ENCODE data around the gene SMO. TPM values are rescaled to one million over a fixed set of nuclear protein-coding genes. Genes with fewer than 3 reads are reported as not detected.

The SMO gene
- total RNA-seq, 2 donors from 2014 or later: 8.7 to 16.4 TPM

DNA sequence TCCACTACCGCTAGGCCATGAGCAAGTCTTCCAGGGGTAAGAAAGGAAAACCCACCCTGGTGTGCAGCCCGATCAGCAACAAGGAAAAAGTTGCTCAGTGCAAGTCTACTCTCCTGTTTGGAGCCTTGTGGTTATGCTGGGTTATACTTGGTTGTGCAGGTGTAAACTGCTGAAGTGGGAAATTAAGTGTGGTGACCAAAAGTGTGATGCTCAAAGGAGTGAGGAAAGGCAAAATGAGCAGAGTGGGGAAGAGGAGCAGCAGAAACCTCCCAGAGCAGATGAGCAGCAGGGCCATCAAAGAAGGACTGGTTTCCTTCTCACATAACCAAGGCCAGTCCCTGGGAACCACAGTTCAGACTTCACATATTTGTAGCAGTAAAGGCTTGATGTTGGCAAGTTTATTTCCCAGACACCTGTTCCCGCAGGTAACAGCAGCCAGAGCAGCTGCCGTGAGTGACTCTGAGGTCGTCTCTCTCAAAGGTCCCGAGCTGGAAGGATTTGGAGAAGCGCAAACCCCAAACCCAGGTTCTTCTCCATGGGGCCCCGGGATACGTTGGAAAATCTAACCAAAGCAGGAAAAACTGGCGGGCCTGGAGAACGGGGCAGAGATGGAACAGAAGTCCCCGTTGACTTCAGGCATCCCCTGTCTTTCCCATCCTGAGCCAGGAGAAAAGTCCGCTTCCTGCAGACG, 607 bp upstream of the SMO start:
- DNase-seq (ENCODE audit: low spot score) (no peak), ATAC-seq (ENCODE audit: insufficient number of reproducible peaks, low FRiP score, low read depth) (peak; percentile 29)
- no peaks in the 10 kb centered on the region for H3K27me3 ChIP-seq (replicated peaks; ENCODE audit: insufficient read depth)
- no peaks in the 10 kb centered on the region for H3K9me3 ChIP-seq
- peaks cover 5 to 16% of the 10 kb centered on the region in 2 donors for H3K4me1 ChIP-seq (ENCODE audit: control insufficient read depth in 1 of 2, low read depth in 2 of 2)
- no peak for TF ChIP-seq CTCF (IDR thresholded peaks at IDR 0.05)
- peak overlapping the region; percentile 96 for H3K4me3 ChIP-seq
- no peaks in the 10 kb centered on the region for H3K36me3 ChIP-seq
- H3K27ac ChIP-seq: peak overlapping the region in 1 of 2 donors; percentile 13

- TF ChIP-seq CTCF (IDR thresholded peaks at IDR 0.05): no peak
- DNase-seq (ENCODE audit: low spot score) (no peak), ATAC-seq (ENCODE audit: insufficient number of reproducible peaks, low FRiP score, low read depth) (no peak)
- Histone ChIP-seq H3K27me3 (replicated peaks; ENCODE audit: insufficient read depth) (no peaks in the 10 kb centered on the region), H3K27ac (no peak overlapping the region), H3K4me3 (peak overlapping the region; percentile 96), H3K4me1 (ENCODE audit: control insufficient read depth in 1 of 2, low read depth in 2 of 2) (peaks cover 5 to 16% of the 10 kb centered on the region in 2 donors), H3K36me3 (no peaks in the 10 kb centered on the region), H3K9me3 (no peaks in the 10 kb centered on the region)
Observed at GRCh38 chr7:129188892-129189660, 643 bp downstream of the SMO start.

- Histone ChIP-seq H3K27ac (no peak overlapping the region), H3K36me3 (no peaks in the 10 kb centered on the region), H3K4me1 (ENCODE audit: control insufficient read depth in 1 of 2, low read depth in 2 of 2) (peaks cover 5 to 16% of the 10 kb centered on the region in 2 donors), H3K27me3 (replicated peaks; ENCODE audit: insufficient read depth) (no peaks in the 10 kb centered on the region), H3K9me3 (no peaks in the 10 kb centered on the region), H3K4me3 (peak overlapping the region; percentile 96)
- no peak for DNase-seq (ENCODE audit: low spot score)
- no peak for ATAC-seq (ENCODE audit: insufficient number of reproducible peaks, low FRiP score, low read depth)
- no peak for TF ChIP-seq CTCF (IDR thresholded peaks at IDR 0.05)
Observed at GRCh38 chr7:129189661-129190310, 1.4 kb downstream of the SMO start.

DNA sequence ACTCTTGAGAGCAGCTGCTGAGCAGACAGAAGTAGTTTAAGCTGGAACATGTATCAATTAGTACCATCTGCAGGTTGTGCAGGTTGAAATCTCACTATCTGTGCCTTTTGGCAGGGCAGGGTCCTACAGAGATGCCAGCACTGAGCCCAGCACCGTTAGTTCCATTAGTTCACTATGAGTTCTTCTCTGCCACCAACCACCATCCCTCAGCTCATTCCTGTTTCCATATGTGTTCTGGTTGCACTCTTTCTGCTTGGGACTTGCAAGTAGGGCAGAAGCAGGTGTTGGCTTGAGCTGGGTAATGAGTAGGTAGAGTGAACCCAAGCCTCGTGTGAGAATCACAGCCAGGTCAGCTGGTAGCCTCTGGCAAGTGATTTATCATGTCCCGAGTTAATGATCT, 2.8 kb downstream of the SMO start:
- DNase-seq (ENCODE audit: low spot score): no peak
- Histone ChIP-seq H3K36me3 (no peaks in the 10 kb centered on the region), H3K4me3 (no peak overlapping the region), H3K9me3 (no peaks in the 10 kb centered on the region), H3K27ac (no peak overlapping the region), H3K4me1 (ENCODE audit: control insufficient read depth in 1 of 2, low read depth in 2 of 2) (peaks cover 5 to 16% of the 10 kb centered on the region in 2 donors), H3K27me3 (replicated peaks; ENCODE audit: insufficient read depth) (no peaks in the 10 kb centered on the region)
- TF ChIP-seq CTCF (IDR thresholded peaks at IDR 0.05): no peak
- ATAC-seq (ENCODE audit: insufficient number of reproducible peaks, low FRiP score, low read depth): no peak

- DNase-seq (ENCODE audit: low spot score): no peak
- H3K36me3 ChIP-seq: no peaks in the 10 kb centered on the region
- ATAC-seq (ENCODE audit: insufficient number of reproducible peaks, low FRiP score, low read depth): no peak
Observed at GRCh38 chr7:129193892-129194291, 5.5 kb downstream of the SMO start.

More at GRCh38 chr7:129193892-129194291, 5.5 kb downstream of the SMO start:
- peaks cover 5 to 11% of the 10 kb centered on the region in 2 donors for H3K4me1 ChIP-seq (ENCODE audit: control insufficient read depth in 1 of 2, low read depth in 2 of 2)
- no peak for TF ChIP-seq CTCF (IDR thresholded peaks at IDR 0.05)
- no peak overlapping the region for H3K4me3 ChIP-seq
- no peak overlapping the region for H3K27ac ChIP-seq
- no peaks in the 10 kb centered on the region for H3K9me3 ChIP-seq
- H3K27me3 ChIP-seq (replicated peaks; ENCODE audit: insufficient read depth): no peaks in the 10 kb centered on the region

Data from thoracic aorta (tissue), 2 donors.